ENCODE data around the gene GALT. TPM values are rescaled to one million over a fixed set of nuclear protein-coding genes. Genes with fewer than 3 reads are reported as not detected.
A peak's percentile ranks its signal among the peaks of the same experiment; 100 is the strongest.

The GALT gene
- total and polyA plus RNA-seq, 2 of the 13 experiments (the other 11 are each of a cell fraction or from before 2014, with no cell fraction given), result 40.4 to 46.3 TPM

DNA sequence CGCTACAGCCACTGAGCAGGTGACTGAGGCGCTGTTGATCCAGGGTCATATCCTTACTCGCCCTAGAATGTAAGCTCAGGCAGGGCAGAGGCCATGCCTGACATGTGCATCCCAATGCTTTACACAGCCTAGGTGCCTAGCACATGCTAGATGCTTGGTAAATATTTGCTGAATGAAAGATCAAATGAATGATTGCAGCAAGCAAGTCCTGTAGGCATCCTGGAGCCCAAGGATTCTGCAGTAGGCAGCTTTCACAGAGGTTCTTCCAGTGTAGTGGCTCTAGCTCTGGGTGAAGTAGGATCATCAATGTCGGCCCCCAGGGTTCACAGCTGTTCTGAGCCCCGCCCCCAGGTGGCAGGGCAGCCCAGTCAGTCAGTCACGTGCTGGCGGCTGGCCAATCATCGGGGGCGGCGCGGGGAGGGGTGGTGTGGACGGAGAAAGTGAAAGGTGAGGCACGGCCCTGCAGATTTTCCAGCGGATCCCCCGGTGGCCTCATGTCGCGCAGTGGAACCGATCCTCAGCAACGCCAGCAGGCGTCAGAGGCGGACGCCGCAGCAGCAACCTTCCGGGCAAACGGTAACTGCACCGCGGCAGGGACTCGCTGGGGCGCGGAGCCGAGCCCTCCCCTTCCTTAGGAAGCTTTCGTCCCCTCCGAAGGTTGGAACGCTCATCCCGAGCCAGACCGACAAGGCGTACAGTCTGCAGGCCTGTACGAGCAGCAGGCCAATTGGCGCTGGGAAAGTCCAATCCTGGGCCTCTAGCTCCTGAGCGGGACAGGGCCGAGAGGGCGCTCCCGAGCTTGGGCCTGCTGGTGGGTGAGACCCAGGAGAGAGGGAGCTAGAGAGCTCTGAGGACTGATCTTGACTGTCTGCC lies at the start of gene GALT (continued):
- TF ChIP-seq SP4 (CRISPR knock-in tag; IDR thresholded peaks at IDR 0.05), result peak; percentile 78
- TF ChIP-seq, protein P1, sequence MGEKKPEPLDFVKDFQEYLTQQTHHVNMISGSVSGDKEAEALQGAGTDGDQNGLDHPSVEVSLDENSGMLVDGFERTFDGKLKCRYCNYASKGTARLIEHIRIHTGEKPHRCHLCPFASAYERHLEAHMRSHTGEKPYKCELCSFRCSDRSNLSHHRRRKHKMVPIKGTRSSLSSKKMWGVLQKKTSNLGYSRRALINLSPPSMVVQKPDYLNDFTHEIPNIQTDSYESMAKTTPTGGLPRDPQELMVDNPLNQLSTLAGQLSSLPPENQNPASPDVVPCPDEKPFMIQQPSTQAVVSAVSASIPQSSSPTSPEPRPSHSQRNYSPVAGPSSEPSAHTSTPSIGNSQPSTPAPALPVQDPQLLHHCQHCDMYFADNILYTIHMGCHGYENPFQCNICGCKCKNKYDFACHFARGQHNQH (CRISPR knock-in tag; IDR thresholded peaks at IDR 0.05), result peak; percentile 71; the same call in 1 of the 2 replicates
- TF ChIP-seq SIN3B (IDR thresholded peaks at IDR 0.05; ENCODE audit: low read length), result peak; percentile 33; the same call in 1 of the 2 replicates
- peak; percentile 54; the same call in 1 of the 2 replicates for TF ChIP-seq SMAD1 (CRISPR knock-in tag; IDR thresholded peaks at IDR 0.05; ENCODE audit: borderline replicate concordance, low read depth)
- TF ChIP-seq, protein P2, sequence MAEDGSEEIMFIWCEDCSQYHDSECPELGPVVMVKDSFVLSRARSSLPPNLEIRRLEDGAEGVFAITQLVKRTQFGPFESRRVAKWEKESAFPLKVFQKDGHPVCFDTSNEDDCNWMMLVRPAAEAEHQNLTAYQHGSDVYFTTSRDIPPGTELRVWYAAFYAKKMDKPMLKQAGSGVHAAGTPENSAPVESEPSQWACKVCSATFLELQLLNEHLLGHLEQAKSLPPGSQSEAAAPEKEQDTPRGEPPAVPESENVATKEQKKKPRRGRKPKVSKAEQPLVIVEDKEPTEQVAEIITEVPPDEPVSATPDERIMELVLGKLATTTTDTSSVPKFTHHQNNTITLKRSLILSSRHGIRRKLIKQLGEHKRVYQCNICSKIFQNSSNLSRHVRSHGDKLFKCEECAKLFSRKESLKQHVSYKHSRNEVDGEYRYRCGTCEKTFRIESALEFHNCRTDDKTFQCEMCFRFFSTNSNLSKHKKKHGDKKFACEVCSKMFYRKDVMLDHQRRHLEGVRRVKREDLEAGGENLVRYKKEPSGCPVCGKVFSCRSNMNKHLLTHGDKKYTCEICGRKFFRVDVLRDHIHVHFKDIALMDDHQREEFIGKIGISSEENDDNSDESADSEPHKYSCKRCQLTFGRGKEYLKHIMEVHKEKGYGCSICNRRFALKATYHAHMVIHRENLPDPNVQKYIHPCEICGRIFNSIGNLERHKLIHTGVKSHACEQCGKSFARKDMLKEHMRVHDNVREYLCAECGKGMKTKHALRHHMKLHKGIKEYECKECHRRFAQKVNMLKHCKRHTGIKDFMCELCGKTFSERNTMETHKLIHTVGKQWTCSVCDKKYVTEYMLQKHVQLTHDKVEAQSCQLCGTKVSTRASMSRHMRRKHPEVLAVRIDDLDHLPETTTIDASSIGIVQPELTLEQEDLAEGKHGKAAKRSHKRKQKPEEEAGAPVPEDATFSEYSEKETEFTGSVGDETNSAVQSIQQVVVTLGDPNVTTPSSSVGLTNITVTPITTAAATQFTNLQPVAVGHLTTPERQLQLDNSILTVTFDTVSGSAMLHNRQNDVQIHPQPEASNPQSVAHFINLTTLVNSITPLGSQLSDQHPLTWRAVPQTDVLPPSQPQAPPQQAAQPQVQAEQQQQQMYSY (CRISPR knock-in tag; IDR thresholded peaks at IDR 0.05), result peak; percentile 68; the same call in 1 of the 2 replicates
- peak; percentile 63; the same call in 1 of the 2 replicates for TF ChIP-seq ZNF263 (CRISPR knock-in tag; IDR thresholded peaks at IDR 0.05)
- TF ChIP-seq, protein P3, sequence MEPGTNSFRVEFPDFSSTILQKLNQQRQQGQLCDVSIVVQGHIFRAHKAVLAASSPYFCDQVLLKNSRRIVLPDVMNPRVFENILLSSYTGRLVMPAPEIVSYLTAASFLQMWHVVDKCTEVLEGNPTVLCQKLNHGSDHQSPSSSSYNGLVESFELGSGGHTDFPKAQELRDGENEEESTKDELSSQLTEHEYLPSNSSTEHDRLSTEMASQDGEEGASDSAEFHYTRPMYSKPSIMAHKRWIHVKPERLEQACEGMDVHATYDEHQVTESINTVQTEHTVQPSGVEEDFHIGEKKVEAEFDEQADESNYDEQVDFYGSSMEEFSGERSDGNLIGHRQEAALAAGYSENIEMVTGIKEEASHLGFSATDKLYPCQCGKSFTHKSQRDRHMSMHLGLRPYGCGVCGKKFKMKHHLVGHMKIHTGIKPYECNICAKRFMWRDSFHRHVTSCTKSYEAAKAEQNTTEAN (CRISPR knock-in tag; conservative IDR thresholded peaks at IDR 0.05), result peak; percentile 51
- no peak for TF ChIP-seq PAF1 (CRISPR knock-in tag; IDR thresholded peaks at IDR 0.05)
- TF ChIP-seq ZNF30 (CRISPR knock-in tag; IDR thresholded peaks at IDR 0.05), result 0 out of 2 replicates have a peak, but pooled peaks have one; percentile 28
- no peak for TF ChIP-seq SOX6 (IDR thresholded peaks at IDR 0.05)
- peak; percentile 66 for TF ChIP-seq SOX6 (CRISPR knock-in tag; IDR thresholded peaks at IDR 0.05)
- TF ChIP-seq HOXA5 (CRISPR knock-in tag; IDR thresholded peaks at IDR 0.05), result no peak
- TF ChIP-seq ZSCAN29 (CRISPR knock-in tag; conservative IDR thresholded peaks at IDR 0.05), result 0 out of 2 replicates have a peak, but pooled peaks have one; percentile 37
- TF ChIP-seq, protein P4, sequence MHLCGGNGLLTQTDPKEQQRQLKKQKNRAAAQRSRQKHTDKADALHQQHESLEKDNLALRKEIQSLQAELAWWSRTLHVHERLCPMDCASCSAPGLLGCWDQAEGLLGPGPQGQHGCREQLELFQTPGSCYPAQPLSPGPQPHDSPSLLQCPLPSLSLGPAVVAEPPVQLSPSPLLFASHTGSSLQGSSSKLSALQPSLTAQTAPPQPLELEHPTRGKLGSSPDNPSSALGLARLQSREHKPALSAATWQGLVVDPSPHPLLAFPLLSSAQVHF (CRISPR knock-in tag; IDR thresholded peaks at IDR 0.05), result no peak
- TF ChIP-seq CEBPB (IDR thresholded peaks at IDR 0.05; ENCODE audit: borderline replicate concordance, low read depth, low read length), result no peak
- no peak for TF ChIP-seq SRSF4 (IDR thresholded peaks at IDR 0.05; ENCODE audit: low read depth, low read length, poor library complexity, severe bottlenecking)
- peak; percentile 53 for TF ChIP-seq TCF7 (IDR thresholded peaks at IDR 0.05; ENCODE audit: low read depth)
- 0 out of 2 replicates have a peak, but pooled peaks have one; percentile 11 for TF ChIP-seq ELF3 (CRISPR knock-in tag; IDR thresholded peaks at IDR 0.05)
- TF ChIP-seq STAT5B (CRISPR knock-in tag; IDR thresholded peaks at IDR 0.05), result 0 out of 2 replicates have a peak, but pooled peaks have one; percentile 3
- peak; percentile 77; the same call in 1 of the 2 replicates for TF ChIP-seq TBX2 (CRISPR knock-in tag; IDR thresholded peaks at IDR 0.05; ENCODE audit: borderline replicate concordance)
- peak; percentile 70 for TF ChIP-seq PPARG (CRISPR knock-in tag; conservative IDR thresholded peaks at IDR 0.05)
- 0 out of 2 replicates have a peak, but pooled peaks have one; percentile 65 for TF ChIP-seq ZNF660 (CRISPR knock-in tag; IDR thresholded peaks at IDR 0.05; ENCODE audit: borderline replicate concordance, low read depth)
- 0 out of 2 replicates have a peak, but pooled peaks have one; percentile 11 for TF ChIP-seq SMAD9 (CRISPR knock-in tag; IDR thresholded peaks at IDR 0.05)

All from HepG2 (cell line).